ENCODE data around the gene COMMD10.
A peak's percentile ranks its signal among the peaks of the same experiment; 100 is the strongest.

Gene COMMD10

DNA sequence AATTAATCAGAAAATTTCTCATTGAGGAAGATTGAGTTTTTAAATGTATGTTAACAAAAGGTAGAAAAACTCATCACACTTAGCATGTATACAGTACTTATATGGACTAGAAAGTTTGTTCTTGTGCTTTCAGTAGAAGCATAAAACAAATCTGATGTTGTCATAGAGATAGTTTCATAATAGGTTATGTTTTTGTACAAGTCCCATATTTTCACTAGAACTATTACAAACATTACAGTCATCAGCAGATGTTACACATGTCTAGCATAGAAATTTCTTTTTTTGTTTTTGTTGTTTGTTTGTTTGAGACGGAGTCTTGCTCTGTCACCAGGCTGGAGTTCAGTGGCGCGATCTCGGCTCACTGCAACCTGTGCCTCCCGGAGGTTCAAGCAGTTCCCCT is 131.4 kb downstream of the COMMD10 start:
- no peak for DNase-seq (ENCODE audit: low read depth, low spot score)

DNA sequence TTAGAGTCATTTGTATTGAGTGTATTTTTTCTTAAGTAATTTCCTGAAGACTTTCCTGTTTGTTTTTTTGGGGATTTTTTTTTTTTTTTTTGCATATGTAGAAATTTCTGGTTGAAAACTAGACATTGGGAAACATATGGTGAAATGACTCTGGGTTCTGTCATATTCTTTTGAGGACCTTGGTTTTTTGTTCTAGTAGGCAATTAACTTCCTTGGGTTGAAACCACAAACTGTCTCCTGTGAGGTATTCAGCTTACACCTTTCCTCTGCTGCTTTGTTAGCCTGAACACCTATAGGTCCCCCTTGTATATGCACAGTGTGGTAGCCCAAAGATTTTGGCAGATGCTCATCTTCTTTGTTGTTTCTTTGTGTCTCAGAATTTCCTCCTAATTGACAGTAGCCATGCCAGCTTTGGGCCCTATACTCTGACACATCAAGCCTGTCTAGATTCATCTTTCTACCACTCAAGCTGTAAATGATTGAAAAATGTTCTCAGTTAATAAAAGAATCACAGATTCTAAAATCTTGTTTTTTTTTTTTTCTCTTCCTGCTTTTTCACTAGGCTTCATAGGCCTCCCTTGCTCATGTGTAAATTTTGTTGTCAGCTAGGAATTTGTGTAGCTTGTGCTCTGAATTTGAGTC is 140.6 kb downstream of the COMMD10 start:
- DNase-seq (ENCODE audit: low read depth, low spot score): no peak

DNA sequence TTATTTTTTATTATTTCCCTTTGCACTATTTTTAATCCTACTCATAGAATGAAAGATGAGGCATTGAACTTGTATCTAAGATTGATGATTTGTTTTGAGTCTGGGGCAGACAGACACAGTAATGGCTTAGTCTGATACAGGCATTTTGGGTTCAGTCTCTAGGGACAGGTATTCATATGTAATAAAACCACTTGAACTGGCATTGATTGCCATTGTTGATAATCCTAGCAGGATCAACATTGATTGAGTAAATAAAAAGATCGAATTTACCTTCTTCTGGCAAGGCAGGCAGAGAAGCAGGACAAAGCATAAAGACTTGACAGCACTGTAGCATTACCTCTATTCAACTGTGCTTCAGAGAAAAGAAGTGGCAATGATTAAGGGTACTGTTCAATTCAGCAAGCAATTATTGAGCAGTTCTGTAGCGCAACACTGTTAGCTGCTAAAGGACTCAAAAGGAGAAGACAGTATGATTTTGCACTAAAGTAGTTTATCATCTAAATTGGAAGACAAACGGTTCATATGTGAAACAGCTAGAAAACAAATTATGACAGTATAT is 144.4 kb downstream of the COMMD10 start:
- no peak for DNase-seq (ENCODE audit: low read depth, low spot score)

GRCh38 chr5:116231288-116231687 is 146.5 kb downstream of the COMMD10 start:
- DNase-seq (ENCODE audit: low read depth, low spot score): no peak

GRCh38 chr5:116234681-116235080 is 149.9 kb downstream of the COMMD10 start:
- no peak for DNase-seq (ENCODE audit: low read depth, low spot score)

GRCh38 chr5:116237917-116238500 is 153.2 kb downstream of the COMMD10 start:
- no peak for DNase-seq (ENCODE audit: low read depth, low spot score)

DNA sequence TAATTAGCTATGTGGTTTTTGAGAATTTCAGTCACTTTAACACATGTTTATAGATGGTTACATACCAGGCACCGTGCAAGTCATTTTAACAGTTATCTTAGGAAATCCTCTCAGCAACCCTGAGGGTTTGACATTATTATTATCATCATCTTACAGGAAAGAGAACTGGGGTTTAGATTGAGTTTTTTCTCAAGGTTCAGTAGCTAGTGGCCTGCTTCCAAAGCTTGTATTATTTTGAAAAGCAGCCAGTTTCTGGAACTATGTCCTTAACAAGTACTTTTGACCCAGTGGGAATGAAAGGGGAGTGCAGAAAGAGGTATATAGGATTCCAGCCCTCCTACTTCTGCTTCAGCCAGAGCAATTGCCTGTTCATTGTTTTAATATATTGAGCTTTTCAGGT is 157.5 kb downstream of the COMMD10 start:
- DNase-seq (ENCODE audit: low read depth, low spot score): peak; percentile 9

GRCh38 chr5:116248432-116248831 is 163.6 kb downstream of the COMMD10 start:
- no peak for DNase-seq (ENCODE audit: low read depth, low spot score)

- no peak for DNase-seq (ENCODE audit: low read depth, low spot score)
These were observed 164.8 kb downstream of the COMMD10 start for GRCh38 chr5:116249648-116250047.

DNA sequence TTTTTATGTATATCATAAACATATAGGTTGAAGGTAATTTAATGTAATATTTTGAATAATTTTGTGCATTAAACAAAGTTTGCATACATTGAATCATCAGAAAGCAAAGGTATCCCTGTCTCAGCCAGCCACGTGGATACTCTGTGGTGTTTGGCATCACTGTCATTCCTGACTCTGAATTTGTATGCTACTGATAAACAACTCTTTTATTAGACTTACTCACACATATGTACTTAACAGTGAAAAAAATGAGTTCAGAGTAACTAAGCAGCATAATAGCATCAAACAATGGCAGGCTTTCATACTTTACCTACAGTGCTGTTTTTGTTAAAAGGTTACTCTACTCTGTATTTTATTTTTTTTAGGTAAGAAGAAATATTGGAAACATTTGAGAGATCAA is 171.9 kb downstream of the COMMD10 start:
- DNase-seq (ENCODE audit: low read depth, low spot score): no peak

DNA sequence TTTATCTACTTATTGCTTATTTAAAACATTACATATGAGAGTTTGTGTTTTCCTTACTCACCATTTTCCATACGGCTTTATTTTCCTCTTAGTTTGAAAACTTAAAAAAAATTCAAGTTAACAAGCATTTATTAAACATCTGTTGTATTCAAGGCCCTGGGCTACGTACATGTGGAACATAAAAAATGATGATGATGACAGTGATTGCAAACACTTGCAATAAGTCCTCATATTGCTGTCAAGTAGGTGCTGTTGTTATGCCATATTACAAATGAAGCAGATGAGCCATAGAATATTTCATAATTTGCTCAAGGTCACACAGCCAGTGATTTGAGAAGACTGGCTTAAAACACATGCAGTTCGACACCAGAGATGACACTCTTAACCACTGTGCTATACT is 180.6 kb downstream of the COMMD10 start:
- DNase-seq (ENCODE audit: low read depth, low spot score): no peak

DNA sequence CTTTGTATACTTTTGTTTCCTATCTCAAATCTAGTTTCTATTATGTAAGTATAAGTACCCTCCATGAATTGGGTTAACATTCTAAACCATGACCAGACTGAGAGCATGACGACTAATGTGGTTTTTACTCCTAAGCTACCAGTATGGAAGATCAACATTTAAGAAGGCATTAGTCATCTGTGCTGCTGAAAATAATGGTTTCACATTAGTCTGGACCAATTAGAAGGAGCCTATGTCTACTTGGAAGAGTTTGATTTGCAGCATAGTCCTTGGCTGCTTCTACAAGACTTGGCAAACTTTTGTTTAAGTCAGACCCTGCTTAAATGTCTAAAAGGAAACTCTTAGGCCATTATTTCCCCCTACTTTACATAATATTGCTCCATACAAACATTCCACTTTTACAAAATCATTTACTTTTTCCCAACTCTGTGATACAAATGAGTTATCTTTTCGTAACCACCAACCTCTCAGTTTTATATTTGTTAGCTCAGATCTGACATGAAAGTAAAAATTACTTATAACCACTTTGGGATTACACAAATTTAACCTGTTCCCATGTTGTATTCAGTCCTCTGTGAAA is 186.7 kb downstream of the COMMD10 start:
- DNase-seq (ENCODE audit: low read depth, low spot score): no peak

GRCh38 chr5:116272281-116272941 is 187.6 kb downstream of the COMMD10 start:
- DNase-seq (ENCODE audit: low read depth, low spot score): no peak

GRCh38 chr5:116273448-116274242 is 188.8 kb downstream of the COMMD10 start:
- no peak for DNase-seq (ENCODE audit: low read depth, low spot score)

DNA sequence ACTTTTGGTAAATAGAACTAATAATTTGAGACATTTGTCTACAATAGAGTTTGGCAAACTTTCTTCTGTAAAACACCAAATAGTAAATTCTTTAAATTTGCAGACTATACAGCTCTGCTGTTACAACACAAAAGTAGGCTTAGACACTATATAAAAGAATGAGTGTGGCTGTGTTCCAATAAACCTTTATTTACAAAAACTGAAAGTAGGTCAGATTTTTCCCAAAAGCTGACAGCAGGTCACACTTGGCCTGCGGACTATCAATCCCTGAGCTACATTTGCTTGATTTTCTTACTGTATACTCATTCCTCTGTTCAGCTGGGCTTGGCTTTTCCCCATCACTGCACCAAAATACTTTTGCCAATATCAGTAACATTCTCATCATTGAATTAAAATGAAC is 189.4 kb downstream of the COMMD10 start:
- DNase-seq (ENCODE audit: low read depth, low spot score): no peak

GRCh38 chr5:116275282-116275681 is 190.5 kb downstream of the COMMD10 start:
- no peak for DNase-seq (ENCODE audit: low read depth, low spot score)

GRCh38 chr5:116276952-116277351 is 192.1 kb downstream of the COMMD10 start:
- DNase-seq (ENCODE audit: low read depth, low spot score): no peak

DNA sequence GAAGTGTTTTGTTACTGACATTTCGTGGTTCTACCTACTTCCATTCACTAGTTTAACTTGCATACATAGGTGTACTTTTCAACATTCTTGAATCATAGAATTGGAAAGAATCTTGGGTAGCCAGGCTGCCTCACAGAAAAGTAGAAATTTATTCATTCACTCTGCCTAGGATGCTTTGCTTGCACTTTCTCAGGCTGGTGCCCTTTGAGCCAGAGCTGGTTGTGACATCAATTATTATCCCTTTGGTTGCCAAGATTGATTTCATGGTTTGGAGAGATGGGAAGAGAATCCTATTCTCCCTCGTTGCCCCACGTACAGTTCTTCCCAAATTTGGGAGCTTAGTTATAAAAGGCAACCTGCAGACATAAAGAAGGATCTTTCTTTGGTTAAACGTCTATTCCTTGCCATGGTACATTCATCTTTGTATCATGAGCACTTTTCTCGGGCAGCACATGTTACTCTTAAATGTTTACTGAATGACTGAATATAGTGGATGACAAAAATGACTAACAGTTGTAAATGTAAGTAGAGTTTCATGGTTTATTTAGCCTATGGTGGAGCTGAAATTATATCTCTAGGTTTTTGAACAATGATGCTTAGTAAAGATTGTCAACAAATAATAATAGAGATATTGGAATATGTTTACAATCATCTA is 195.5 kb downstream of the COMMD10 start:
- DNase-seq (ENCODE audit: low read depth, low spot score): no peak

- no peak for DNase-seq (ENCODE audit: low read depth, low spot score)
These were observed 196.5 kb downstream of the COMMD10 start for GRCh38 chr5:116281309-116281708.

DNA sequence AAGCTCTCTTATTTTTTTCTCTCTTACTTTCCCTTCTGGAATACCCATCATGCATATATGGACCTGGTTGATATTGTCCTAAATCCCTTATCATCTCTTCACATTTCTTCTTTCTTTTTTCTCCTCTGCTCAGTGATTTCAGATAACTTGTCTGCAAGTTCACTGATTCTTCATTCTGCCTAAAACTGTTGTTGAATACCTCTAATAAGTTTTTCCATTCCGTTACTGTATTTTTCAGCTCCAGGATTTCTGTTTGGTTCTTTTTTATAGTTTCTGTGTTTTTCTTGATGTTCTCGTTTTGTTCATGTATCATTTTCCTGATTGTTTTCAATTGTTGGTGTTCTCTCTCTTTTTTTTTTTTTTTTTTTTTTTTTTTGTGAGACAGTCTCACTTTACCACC is 203.7 kb downstream of the COMMD10 start:
- no peak for DNase-seq (ENCODE audit: low read depth, low spot score)

DNA sequence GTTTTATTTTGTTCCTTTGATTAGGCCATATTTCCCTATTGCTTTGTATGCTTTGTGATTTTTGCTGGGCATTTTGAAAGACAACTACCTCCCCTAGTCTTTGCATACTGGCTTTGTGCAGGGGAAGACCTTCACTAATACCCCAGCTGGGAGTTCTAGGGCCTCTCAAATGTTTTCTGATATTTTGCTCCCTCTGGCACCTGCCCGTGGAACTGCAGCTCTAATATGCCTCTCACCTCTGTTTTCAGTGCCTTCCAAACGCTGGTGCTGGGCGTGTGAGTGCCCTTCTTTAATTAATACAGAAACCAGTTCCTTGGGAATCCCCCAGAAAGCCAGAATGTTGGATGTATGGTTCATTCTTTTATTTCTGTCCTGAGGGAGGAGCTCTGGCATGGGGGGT is 204.5 kb downstream of the COMMD10 start:
- DNase-seq (ENCODE audit: low read depth, low spot score): no peak

Data from smooth muscle cell of the brain vasculature (primary cell).